Panc1 (cell line): ENCODE results near the gene AGPAT3.

Experiments used
- CTCF ChIP-seq: fragments of 450-650 bp; IDR thresholded peaks from 2 replicates; pipeline ENCODE4 v1.5.1; 2017; ENCODE audit warnings: mild to moderate bottlenecking
- POLR2AphosphoS5 ChIP-seq: IDR thresholded peaks from 2 replicates; pipeline ENCODE4 v1.6.1; 2012; ENCODE audit warnings: mild to moderate bottlenecking, low read depth, low read length, moderate library complexity
- REST ChIP-seq, 2 experiments: IDR thresholded peaks; 2 replicates each; pipeline ENCODE4 v1.6.1; 2011 to 2012; ENCODE audit warnings: low read depth in 2 of 2, control low read depth in 1 of 2, low read length in 1 of 2, mild to moderate bottlenecking in 1 of 2, moderate library complexity in 1 of 2; ENCODE audit not compliant: insufficient read depth in 1 of 2
- SIN3A ChIP-seq: IDR thresholded peaks from 2 replicates; pipeline ENCODE4 v1.6.1; 2012; ENCODE audit warnings: low read depth, mild to moderate bottlenecking, low read length, moderate library complexity, borderline replicate concordance; ENCODE audit not compliant: insufficient read depth
- TCF7L2 ChIP-seq: IDR thresholded peaks from 2 replicates; pipeline ENCODE4 v1.6.1; 2011; ENCODE audit warnings: mild to moderate bottlenecking, low read depth, low read length, inconsistent platforms

GRCh38 chr21:43889069-43889468 is 24.0 kb downstream of the AGPAT3 start:
- no peak for TF ChIP-seq CTCF
- no peak for TF ChIP-seq REST (IDR thresholded peaks at IDR 0.05; ENCODE audit: insufficient read depth in 1 of 2, low read depth in 2 of 2, low read length in 1 of 2)
- no peak for TF ChIP-seq TCF7L2
- TF ChIP-seq SIN3A = no peak
- TF ChIP-seq POLR2AphosphoS5 = no peak
